Fibroblast of lung (primary cell): ENCODE data around the gene SERINC5. TPM values are rescaled to one million over a fixed set of nuclear protein-coding genes. Genes with fewer than 3 reads are reported as not detected.
A peak's percentile ranks its signal among the peaks of the same experiment; 100 is the strongest.
"Not testable (repeated sequence)": the region's sequence is repeated elsewhere in the genome, so short reads cannot be mapped to it uniquely, and the experiment has no call there.

Experiments used
- DNase-seq, 2 donors: peaks; one replicate each; pipeline versions ENCODE4 v3.0.0 to v3.0.0-alpha.2; 2010; ENCODE audit warnings: low read depth in 2 of 2
- H2AFZ ChIP-seq: 2 replicates; pipeline ENCODE4 v1.5.1; 2012; ENCODE audit warnings: low read length, control low read depth, inconsistent platforms
- H3K27ac ChIP-seq: 2 replicates; pipeline ENCODE4 v1.5.1; 2011; ENCODE audit warnings: low read length, control low read depth; ENCODE audit not compliant: insufficient read depth
- H3K27me3 ChIP-seq: 2 replicates; pipeline ENCODE4 v1.5.1; 2011; ENCODE audit warnings: mild to moderate bottlenecking, low read length; ENCODE audit not compliant: control insufficient read depth, insufficient read depth
- H3K36me3 ChIP-seq: 2 replicates; pipeline ENCODE4 v1.5.1; 2011; ENCODE audit warnings: low read length; ENCODE audit not compliant: control insufficient read depth, insufficient read depth
- H3K4me1 ChIP-seq: 2 replicates; pipeline ENCODE4 v1.5.1; 2011; ENCODE audit warnings: low read length; ENCODE audit not compliant: control insufficient read depth, insufficient read depth; ENCODE audit errors: extremely low read depth
- H3K4me2 ChIP-seq: 2 replicates; pipeline ENCODE4 v1.5.1; 2011; ENCODE audit warnings: low read length, control low read depth; ENCODE audit not compliant: insufficient read depth; ENCODE audit errors: extremely low read depth
- H3K4me3 ChIP-seq, 4 experiments: fragments of 200-600 bp in 1 of 4; sonication (generic) in 1 of 4; replicated peaks in 1 of 4; 2 replicates each; pipeline ENCODE4 v1.5.1; 2011 to 2016; ENCODE audit warnings: low read length in 4 of 4, low read depth in 3 of 4, mild to moderate bottlenecking in 3 of 4, control low read depth in 2 of 4, inconsistent platforms in 1 of 4, mixed read lengths in 1 of 4; ENCODE audit not compliant: insufficient read depth in 1 of 4; ENCODE audit errors: control extremely low read depth in 1 of 4
- H3K79me2 ChIP-seq: 2 replicates; pipeline ENCODE4 v1.5.1; 2012; ENCODE audit warnings: mild to moderate bottlenecking, low read length, inconsistent platforms; ENCODE audit not compliant: control insufficient read depth, insufficient read depth
- H3K9ac ChIP-seq: 2 replicates; pipeline ENCODE4 v1.5.1; 2011; ENCODE audit warnings: mild to moderate bottlenecking, low read length, control low read depth; ENCODE audit not compliant: insufficient read depth
- H3K9me3 ChIP-seq: 2 replicates; pipeline ENCODE4 v1.5.1; 2012; ENCODE audit warnings: low read depth, low read length; ENCODE audit not compliant: control insufficient read depth, insufficient read depth
- H4K20me1 ChIP-seq: 2 replicates; pipeline ENCODE4 v1.5.1; 2011; ENCODE audit warnings: low read length; ENCODE audit not compliant: control insufficient read depth, insufficient read depth; ENCODE audit errors: extremely low read depth
- CTCF ChIP-seq, 2 donors: IDR thresholded peaks in 1 of 2; conservative IDR thresholded peaks in 1 of 2; 1 replicate in 1 of 2; 2 replicates in 1 of 2; pipeline ENCODE4 v1.5.1; 2011 to 2012; ENCODE audit warnings: low read length in 2 of 2, control low read depth in 1 of 2, inconsistent platforms in 1 of 2, low read depth in 1 of 2, mild to moderate bottlenecking in 1 of 2
- EZH2 ChIP-seq: IDR thresholded peaks from 2 replicates; pipeline ENCODE4 v1.5.1; 2012; ENCODE audit warnings: low read length, control low read depth, mild to moderate bottlenecking; ENCODE audit errors: missing control alignments
- polyA plus RNA-seq, 2 donors: library from polyadenylated mRNA; depleted of rRNA in 1 of 2; stranded (reverse) in 1 of 2; unstranded in 1 of 2; fragments of >200 nt; gene quantifications; 2 replicates each; pipeline ENCODE4 v1.2.1, GENCODE V29; 2011 to 2012; ENCODE audit warnings: missing spikeins in 1 of 2
- total RNA-seq: library from RNA; depleted of rRNA; stranded (reverse); fragments of >200 nt; gene quantifications from 2 replicates; pipeline ENCODE4 v1.2.1, GENCODE V29; 2014

SERINC5 gene
- total and polyA plus RNA-seq, 2 donors (not counting 1 experiment from before 2014, with no cell fraction given) = 9.5 to 10.9 TPM

- no peak for TF ChIP-seq EZH2
- TF ChIP-seq CTCF (conservative IDR thresholded peaks at IDR 0.05 in 1 of 2, IDR thresholded peaks at IDR 0.05 in 1 of 2; ENCODE audit: low read depth in 1 of 2, low read length in 2 of 2) = no peak
Measured at GRCh38 chr5:80156156-80156555, 99.7 kb downstream of the SERINC5 start.

GRCh38 chr5:80154749-80155148 is 101.1 kb downstream of the SERINC5 start:
- H3K4me3 ChIP-seq = no peak overlapping the region
- H2AFZ ChIP-seq = no peak overlapping the region
- H3K4me2 ChIP-seq = no peak overlapping the region
- no peaks in the 10 kb centered on the region for H3K79me2 ChIP-seq
- H3K36me3 ChIP-seq = no peaks in the 10 kb centered on the region
- H3K27me3 ChIP-seq = no peaks in the 10 kb centered on the region
- no peak overlapping the region for H3K9ac ChIP-seq
- no peaks in the 10 kb centered on the region for H3K4me1 ChIP-seq
- DNase-seq = no peak
- H3K9me3 ChIP-seq = no peaks in the 10 kb centered on the region
- no peak overlapping the region for H3K27ac ChIP-seq
- TF ChIP-seq CTCF (conservative IDR thresholded peaks at IDR 0.05 in 1 of 2, IDR thresholded peaks at IDR 0.05 in 1 of 2; ENCODE audit: low read depth in 1 of 2, low read length in 2 of 2) (no peak), EZH2 (no peak)
- H4K20me1 ChIP-seq = no peaks in the 10 kb centered on the region

More at GRCh38 chr5:80156156-80156555, 99.7 kb downstream of the SERINC5 start:
- Histone ChIP-seq H3K27me3 (no peaks in the 10 kb centered on the region), H3K4me2 (no peak overlapping the region), H3K36me3 (no peaks in the 10 kb centered on the region), H3K79me2 (no peaks in the 10 kb centered on the region), H3K27ac (no peak overlapping the region), H4K20me1 (no peaks in the 10 kb centered on the region), H2AFZ (no peak overlapping the region), H3K4me1 (no peaks in the 10 kb centered on the region), H3K4me3 (no peak overlapping the region), H3K9ac (no peak overlapping the region), H3K9me3 (no peaks in the 10 kb centered on the region)
- DNase-seq = peak in 1 of 2 donors; percentile 22

- H2AFZ ChIP-seq, H3K27me3 ChIP-seq, H4K20me1 ChIP-seq, H3K36me3 ChIP-seq, H3K27ac ChIP-seq, H3K4me1 ChIP-seq, H3K79me2 ChIP-seq, H3K4me3 ChIP-seq, H3K4me2 ChIP-seq, H3K9me3 ChIP-seq, DNase-seq, H3K9ac ChIP-seq: not testable (repeated sequence)
Measured at GRCh38 chr5:80154289-80154688, 101.6 kb downstream of the SERINC5 start.
